Chondrocyte (in vitro differentiated cells): Measurements from ENCODE around the gene RNASEH1. TPM values are rescaled to one million over a fixed set of nuclear protein-coding genes. Genes with fewer than 3 reads are reported as not detected.
"Not testable (repeated sequence)": the region's sequence is repeated elsewhere in the genome, so short reads cannot be mapped to it uniquely, and the experiment has no call there.

ENCODE experiments used
- DNase-seq: peaks from one replicate; pipeline ENCODE4 v3.0.0; 2021; ENCODE audit warnings: mixed read lengths, low spot score
- H3K27ac Mint-ChIP-seq: one replicate; pipeline ENCODE4 v1.8.0; 2021; ENCODE audit warnings: mild to moderate bottlenecking, moderate library complexity, mixed read lengths; ENCODE audit not compliant: unreplicated experiment
- H3K27me3 Mint-ChIP-seq: 2 replicates; pipeline ENCODE4 v1.8.0; 2021; ENCODE audit warnings: low read depth, mixed read lengths
- H3K36me3 Mint-ChIP-seq: 2 replicates; pipeline ENCODE4 v1.8.0; 2021; ENCODE audit warnings: low read depth, mixed read lengths
- H3K4me1 Mint-ChIP-seq: 2 replicates; pipeline ENCODE4 v1.8.0; 2021; ENCODE audit warnings: low read depth, mild to moderate bottlenecking, mixed read lengths
- H3K4me3 Mint-ChIP-seq: one replicate; pipeline ENCODE4 v1.8.0; 2021; ENCODE audit warnings: mild to moderate bottlenecking, moderate library complexity, mixed read lengths; ENCODE audit not compliant: unreplicated experiment
- H3K9me3 Mint-ChIP-seq: 2 replicates; pipeline ENCODE4 v1.8.0; 2021; ENCODE audit warnings: low read depth, mixed read lengths
- CTCF ChIP-seq: fragments of 200-600 bp; sonication (generic); IDR thresholded peaks from 2 replicates; pipeline ENCODE4 v1.5.0; 2021; ENCODE audit warnings: antibody characterized with exemption, mild to moderate bottlenecking, moderate library complexity
- total RNA-seq: library from RNA; stranded (reverse); gene quantifications from 3 replicates; pipeline ENCODE4 v1.2.1, GENCODE V29; 2021

RNASEH1 gene
- total RNA-seq, 1 donor from 2014 or later = 28.9 TPM

DNA sequence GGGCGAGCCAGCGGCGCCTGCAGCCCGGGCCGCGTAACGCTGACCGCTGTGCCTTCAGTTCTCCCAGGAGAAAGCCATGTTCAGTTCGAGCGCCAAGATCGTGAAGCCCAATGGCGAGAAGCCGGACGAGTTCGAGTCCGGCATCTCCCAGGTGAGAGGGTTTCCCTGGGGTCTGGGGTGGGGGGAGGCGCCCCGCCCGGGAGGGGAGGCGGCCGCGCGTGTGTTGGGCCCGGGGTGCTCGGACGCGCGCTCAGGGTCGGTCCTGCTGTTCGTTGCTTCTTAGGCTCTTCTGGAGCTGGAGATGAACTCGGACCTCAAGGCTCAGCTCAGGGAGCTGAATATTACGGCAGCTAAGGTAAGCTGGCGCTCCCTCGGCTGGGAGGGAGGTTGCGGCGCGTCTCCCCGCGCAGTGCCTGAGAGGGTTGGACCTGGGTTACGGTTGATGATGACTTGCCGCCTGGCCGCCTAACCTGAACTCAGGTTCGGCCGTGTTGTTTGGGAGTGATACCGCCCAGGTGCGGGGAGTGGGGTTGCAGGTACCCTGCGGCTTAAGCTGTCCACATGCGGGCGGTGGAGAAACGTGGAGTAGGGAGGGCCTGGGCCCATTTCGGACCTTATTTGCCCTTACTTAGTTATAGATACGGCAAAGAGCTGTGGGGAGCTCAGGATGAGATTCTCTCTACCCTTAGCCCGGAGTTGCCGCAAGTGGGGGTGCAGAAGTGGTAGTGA lies 17.6 kb upstream of the RNASEH1 start:
- DNase-seq = peak; percentile 68
- Mint-ChIP-seq H3K27me3 (no peaks in the 10 kb centered on the region), H3K4me3 (peak overlapping the region; percentile 95), H3K9me3 (no peaks in the 10 kb centered on the region), H3K36me3 (peaks cover 39% of the 10 kb centered on the region), H3K4me1 (peaks cover 49% of the 10 kb centered on the region), H3K27ac (peak overlapping the region; percentile 93)
- TF ChIP-seq CTCF = peak; percentile 17

DNA sequence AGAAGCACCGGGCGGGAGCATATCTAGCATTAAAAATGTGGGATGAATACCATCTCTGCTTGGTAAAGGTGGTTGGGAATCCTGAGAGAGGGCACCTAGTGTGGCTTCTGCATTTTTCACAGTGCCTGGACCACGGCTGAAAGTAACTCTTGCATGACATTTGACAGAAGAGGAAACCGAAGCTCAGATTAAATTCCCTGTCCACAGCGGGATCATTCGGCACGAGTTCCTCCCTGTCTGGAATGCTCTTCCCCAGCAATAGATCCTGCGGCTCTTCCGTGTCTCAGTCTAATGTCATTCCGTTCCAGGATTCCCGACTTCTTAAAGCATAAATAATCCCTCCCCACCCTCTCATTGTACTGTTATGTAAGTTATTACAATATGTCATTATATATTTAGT lies 16.0 kb upstream of the RNASEH1 start:
- H3K4me3 Mint-ChIP-seq = no peak overlapping the region
- peaks cover 26% of the 10 kb centered on the region for H3K36me3 Mint-ChIP-seq
- no peak for DNase-seq
- TF ChIP-seq CTCF = no peak
- no peak overlapping the region for H3K27ac Mint-ChIP-seq
- H3K27me3 Mint-ChIP-seq = no peaks in the 10 kb centered on the region
- peaks cover 41% of the 10 kb centered on the region for H3K4me1 Mint-ChIP-seq
- H3K9me3 Mint-ChIP-seq = no peaks in the 10 kb centered on the region

GRCh38 chr2:3572620-3573019 lies 14.5 kb upstream of the RNASEH1 start:
- H3K27ac Mint-ChIP-seq = no peak overlapping the region
- no peak for TF ChIP-seq CTCF
- H3K4me3 Mint-ChIP-seq = no peak overlapping the region
- no peaks in the 10 kb centered on the region for H3K27me3 Mint-ChIP-seq
- DNase-seq = no peak
- H3K36me3 Mint-ChIP-seq = peaks cover 15% of the 10 kb centered on the region
- H3K4me1 Mint-ChIP-seq = peaks cover 26% of the 10 kb centered on the region
- no peaks in the 10 kb centered on the region for H3K9me3 Mint-ChIP-seq

- H3K27ac Mint-ChIP-seq = no peak overlapping the region
- peaks cover 12% of the 10 kb centered on the region for H3K4me1 Mint-ChIP-seq
- no peak for DNase-seq
- no peaks in the 10 kb centered on the region for H3K27me3 Mint-ChIP-seq
- peaks cover 6% of the 10 kb centered on the region for H3K36me3 Mint-ChIP-seq
- no peak overlapping the region for H3K4me3 Mint-ChIP-seq
- no peaks in the 10 kb centered on the region for H3K9me3 Mint-ChIP-seq
- no peak for TF ChIP-seq CTCF
Measured at GRCh38 chr2:3571284-3571683, 13.2 kb upstream of the RNASEH1 start.

- H3K9me3 Mint-ChIP-seq, H3K4me1 Mint-ChIP-seq, H3K4me3 Mint-ChIP-seq, DNase-seq, H3K36me3 Mint-ChIP-seq, H3K27me3 Mint-ChIP-seq, H3K27ac Mint-ChIP-seq: not testable (repeated sequence)
Measured at GRCh38 chr2:3569656-3570055, 11.5 kb upstream of the RNASEH1 start.

- no peak for TF ChIP-seq CTCF
- no peaks in the 10 kb centered on the region for H3K4me1 Mint-ChIP-seq
Measured at GRCh38 chr2:3566806-3567205, 8.7 kb upstream of the RNASEH1 start.

More at GRCh38 chr2:3566806-3567205, 8.7 kb upstream of the RNASEH1 start:
- Mint-ChIP-seq H3K9me3 (no peaks in the 10 kb centered on the region), H3K27ac (no peak overlapping the region), H3K36me3 (no peaks in the 10 kb centered on the region), H3K27me3 (no peaks in the 10 kb centered on the region), H3K4me3 (no peak overlapping the region)
- no peak for DNase-seq
